Colon (tissue), 2 donors: ENCODE results near the gene CUX1.
"Not testable (repeated sequence)": the region's sequence is repeated elsewhere in the genome, so short reads cannot be mapped to it uniquely, and the experiment has no call there.

Experiments
- FAIRE-seq: peaks from 2 replicates; lab custom pipeline; 2012; peaks lifted over from hg19 to GRCh38; lab: Jason Lieb, UNC
- donor health status: control.
- donor health status: control.

Gene CUX1

GRCh38 chr7:101869901-101870290 lies 52.5 kb downstream of the CUX1 start:
- FAIRE-seq, result no peak

GRCh38 chr7:101870361-101871062 lies 53.1 kb downstream of the CUX1 start:
- no peak for FAIRE-seq

GRCh38 chr7:101871351-101871750 lies 53.9 kb downstream of the CUX1 start:
- no peak for FAIRE-seq

- FAIRE-seq, result no peak
Measured at GRCh38 chr7:101874028-101874427, 56.6 kb downstream of the CUX1 start.

DNA sequence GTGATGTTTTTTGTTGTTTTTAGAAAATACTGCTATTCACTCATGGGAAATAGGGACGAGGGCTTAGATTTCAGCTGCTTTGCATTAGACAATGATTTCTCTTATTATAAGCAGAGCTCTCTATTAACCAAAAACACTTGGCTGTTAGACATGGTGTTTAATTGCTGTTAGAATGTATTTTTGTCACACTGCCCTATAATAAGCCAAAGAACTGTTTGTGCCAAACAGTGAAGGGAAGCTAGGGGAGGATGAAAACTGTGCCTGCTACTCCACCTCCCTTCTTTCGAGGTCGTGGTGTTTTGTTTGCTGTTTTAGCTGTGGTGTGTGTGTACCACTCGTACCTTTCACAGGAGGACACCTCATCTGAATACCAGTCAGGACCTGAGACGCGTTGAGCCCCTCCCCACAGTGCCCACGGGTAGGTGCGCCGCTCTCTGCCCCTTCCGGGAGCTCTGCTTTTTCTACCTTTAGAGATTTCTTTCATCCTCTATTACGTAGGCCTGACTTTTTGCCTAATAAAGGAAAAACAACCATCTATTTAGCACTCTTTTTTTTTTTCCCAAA lies 57.9 kb downstream of the CUX1 start:
- no peak for FAIRE-seq

DNA sequence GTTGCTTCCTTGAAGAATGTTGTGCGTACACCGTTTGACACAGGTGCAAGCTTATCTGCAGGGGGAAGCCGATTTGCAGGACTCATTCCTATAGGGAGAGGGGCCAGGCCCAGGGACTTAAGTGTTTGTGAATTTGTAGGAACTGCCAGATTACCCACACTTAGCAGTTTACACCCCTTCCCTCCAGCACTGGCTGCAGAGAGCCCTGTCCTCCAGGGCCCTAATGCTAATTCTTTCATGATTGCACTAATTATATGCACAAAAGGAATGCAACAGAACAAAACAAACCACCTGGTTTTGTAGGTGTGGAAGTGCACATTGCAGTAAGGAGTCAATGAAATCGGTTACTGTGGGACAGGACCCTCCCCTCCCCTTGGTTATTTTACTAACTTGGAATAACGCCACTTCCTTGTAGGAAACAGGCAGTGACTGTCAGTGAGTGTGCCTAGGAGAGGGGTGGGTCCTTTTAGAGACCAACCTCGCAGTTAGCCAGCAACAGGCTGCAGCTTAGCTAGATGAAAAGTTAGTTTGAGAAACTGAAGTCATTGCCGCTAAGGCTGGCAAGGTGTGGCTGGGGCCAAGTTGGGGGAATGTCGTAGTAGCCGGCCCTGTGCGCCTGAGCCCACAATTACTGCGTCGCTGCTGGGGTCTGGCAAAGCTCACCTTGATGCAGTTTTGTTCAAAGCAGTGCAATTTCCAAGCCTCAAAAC lies 60.6 kb downstream of the CUX1 start:
- no peak for FAIRE-seq

- no peak for FAIRE-seq
Measured at GRCh38 chr7:101878938-101879337, 61.5 kb downstream of the CUX1 start.

DNA sequence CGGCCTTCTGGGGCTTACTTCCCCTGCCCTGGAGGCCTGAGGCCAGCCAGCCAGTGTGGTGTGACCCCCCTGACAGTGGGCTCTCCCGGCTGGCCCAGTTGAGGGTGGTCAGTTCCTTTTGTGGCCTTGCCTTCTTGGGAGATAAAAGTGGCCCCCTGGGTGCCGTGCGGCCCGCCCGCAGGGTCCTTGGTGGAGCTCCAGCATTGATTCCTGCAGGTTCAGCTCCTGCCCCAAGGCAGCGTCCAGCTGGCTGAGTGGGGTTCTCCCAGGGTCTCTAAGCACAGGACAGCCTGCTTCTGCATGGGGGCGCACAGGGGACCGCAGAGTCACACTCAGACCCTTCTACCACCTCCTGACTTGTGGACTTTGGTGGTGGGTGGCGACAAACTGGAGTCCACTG lies 62.1 kb downstream of the CUX1 start:
- FAIRE-seq, result no peak

DNA sequence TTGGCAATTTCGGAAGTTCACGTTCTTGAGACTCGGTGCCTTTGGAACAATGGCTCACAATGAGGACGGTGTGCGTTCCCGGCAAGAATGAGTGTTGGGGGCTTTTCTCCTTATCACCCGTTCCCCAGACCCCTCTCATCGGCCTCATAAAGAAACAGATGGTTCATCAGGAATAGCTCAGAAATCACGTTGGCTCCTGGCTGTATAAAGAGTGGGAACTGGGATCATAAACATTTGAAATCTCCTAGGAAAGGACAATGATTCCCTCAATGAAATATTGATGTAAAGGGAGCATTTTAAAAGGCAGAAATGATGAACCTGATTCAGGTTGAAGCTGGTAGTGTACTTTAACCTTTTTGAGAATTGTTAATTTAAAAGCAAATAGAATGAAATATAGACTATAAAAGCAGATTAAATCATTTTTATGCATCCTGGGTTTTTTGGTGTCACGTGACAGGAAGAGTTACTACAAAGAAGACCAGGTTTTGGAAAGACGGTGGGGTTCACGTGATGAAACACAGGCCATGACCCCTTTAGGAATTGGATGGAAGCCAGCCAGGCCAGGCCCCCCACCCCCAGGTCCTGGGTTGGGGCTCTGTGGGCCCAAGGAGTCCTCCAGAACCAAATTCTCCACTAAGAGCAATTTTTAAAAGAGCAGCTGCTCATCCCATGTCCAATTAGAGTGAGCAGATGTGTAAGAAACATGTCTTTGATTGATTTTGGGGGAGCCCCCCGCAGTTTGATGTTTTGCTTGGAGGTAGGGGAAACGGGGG lies 63.0 kb downstream of the CUX1 start:
- FAIRE-seq, result no peak

GRCh38 chr7:101882005-101882421 lies 64.6 kb downstream of the CUX1 start:
- no peak for FAIRE-seq

- no peak for FAIRE-seq
Measured at GRCh38 chr7:101882595-101883564, 65.5 kb downstream of the CUX1 start.

DNA sequence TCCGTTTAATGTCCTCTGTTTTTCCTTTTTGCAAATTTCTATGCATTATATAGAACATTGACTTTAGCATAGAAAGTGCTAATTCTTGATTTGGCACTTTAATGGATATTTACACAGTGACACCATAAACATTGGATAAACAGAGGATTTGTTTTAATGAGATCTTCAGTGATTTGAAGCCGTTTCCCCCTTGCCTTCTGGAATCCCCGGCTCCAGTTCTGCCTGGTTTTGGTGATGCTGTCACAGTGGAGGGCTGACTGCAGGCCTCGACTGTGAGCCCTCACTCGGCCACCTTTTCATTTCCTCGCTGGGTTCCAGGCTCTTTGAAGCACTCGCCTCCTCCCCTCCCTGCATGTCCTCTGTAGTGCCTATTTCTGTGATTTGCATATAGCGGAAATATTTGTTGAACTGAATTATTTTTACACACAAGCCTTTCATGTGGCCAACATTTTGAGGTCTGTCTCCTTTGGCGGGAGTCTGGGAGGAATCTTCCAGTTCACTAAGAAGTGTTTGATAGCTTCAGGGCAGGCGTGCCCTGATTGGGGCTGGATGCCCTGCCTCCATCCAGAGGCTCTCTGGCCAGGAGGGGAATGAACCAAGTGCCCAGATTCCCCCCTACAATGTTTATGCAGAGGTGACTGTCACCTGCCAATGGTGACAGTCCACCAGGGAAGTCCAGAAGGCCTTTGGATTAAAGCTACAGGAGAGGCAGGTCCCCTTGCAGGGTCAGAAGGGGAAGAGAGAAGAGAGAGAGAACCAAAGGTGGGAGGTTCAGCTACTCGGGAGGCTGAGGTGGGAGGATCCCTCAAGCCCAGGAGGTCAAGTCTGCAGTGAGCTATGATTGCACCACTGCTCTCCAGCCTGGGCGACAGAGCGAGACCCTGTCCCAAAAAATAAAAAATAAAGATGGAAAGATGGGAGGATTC lies 67.5 kb downstream of the CUX1 start:
- FAIRE-seq, result no peak

DNA sequence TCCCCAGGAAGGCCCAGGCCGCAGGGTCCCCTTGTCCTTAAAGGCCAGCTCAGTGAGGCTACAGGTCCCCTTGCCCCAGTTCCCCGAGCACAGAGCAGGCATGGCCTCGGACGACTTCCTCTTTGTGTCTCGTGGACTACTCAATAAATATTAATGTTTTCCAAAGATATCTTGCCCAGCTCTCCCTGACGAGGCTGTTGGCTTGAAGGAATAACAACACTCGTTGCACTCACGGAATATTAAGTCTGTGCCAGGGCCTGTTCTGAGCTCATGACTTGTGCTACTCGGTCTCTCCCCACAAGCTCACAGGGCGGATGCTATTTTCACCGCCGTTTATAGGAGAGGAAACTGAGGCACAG lies 68.2 kb downstream of the CUX1 start:
- no peak for FAIRE-seq

DNA sequence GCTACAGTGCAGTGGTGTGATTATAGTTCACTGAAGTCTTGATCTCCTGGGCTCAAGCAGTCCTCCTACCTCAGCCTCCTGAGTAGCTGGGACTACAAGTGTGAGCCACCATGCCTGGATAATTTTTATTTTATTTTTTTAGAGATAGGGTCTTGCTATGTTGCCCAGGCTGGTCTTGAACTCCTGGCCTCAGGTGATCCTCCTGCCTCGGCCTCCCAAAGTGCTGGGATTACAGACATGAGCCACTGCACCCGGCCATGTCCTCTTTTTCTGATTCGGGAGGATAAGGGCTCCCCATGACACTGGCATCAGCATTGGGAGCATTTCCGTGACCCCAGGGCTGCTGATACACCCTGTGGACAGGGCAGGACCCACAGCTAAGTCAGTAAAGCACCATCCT lies 69.9 kb downstream of the CUX1 start:
- not testable (repeated sequence) for FAIRE-seq

DNA sequence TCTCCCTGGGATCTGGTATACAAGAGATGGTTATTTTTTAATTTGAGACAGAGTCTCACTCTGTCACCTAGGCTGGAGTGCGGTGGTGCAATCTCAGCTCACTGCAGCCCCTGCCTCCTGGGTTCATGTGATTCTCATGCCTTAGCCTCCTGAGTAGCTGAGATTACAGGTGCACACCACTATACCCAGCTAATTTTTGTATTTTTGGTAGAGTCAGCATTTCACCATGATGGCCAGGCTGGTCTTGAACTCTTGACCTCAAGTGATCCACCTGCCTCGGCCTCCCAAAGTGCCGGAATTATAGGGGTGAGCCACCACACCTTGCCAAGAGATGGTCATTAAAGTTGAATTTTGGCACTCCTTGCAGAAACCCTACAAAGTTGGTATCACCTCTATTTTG lies 71.1 kb downstream of the CUX1 start:
- FAIRE-seq, result not testable (repeated sequence)

GRCh38 chr7:101890749-101891523 lies 73.5 kb downstream of the CUX1 start:
- FAIRE-seq, result no peak

- FAIRE-seq, result no peak
Measured at GRCh38 chr7:101891936-101892640, 74.7 kb downstream of the CUX1 start.

DNA sequence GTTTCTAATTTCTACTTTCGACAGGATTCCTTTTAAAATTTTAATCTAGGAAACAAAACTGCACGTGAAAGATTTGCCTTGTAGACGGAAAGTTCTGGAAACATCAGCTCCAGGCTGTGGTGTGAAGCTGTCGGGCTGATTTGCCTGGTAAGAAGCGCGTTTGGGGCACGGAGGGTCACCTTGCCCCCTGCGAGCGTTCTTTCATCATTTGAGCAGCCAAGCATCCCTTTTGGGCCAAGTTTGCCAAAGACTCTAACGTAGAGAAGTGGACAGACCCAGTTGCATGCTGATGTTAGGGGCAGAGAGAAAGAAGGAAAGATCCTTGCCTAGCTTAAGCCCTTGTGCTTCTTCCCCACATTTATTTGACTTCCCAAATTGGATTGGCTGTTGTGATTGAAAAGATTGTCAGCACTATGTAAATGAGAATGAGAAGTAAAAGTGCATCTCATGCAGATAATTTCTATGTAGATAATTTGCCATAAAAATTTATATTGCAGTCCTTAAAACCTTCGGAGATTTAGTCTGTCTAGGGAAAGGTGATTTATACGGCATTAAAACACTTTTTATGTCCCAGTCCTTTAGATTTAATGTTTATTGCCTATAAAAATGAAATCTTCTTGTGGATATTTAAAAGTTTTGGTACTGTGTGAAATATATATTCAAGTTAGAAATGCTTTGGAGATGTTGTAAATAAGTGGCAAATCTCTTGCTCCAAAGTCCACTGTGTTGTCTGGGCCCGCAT lies 76.1 kb downstream of the CUX1 start:
- no peak for FAIRE-seq
